Measurements from ENCODE around the gene ERP44.
"Not testable (repeated sequence)": the region's sequence is repeated elsewhere in the genome, so short reads cannot be mapped to it uniquely, and the experiment has no call there.

ERP44 gene

GRCh38 chr9:100064872-100065581 lies 33.8 kb downstream of the ERP44 start:
- no peak overlapping the region for H3K4me3 ChIP-seq (replicated peaks in 1 of 2; ENCODE audit: low read depth in 2 of 2, low read length in 2 of 2)
- no peak for TF ChIP-seq CTCF (IDR thresholded peaks at IDR 0.05; ENCODE audit: low read depth, low read length)
- DNase-seq (ENCODE audit: low read depth in 2 of 2) = peak; percentile 42 to 88

GRCh38 chr9:100063185-100063584 lies 35.6 kb downstream of the ERP44 start:
- TF ChIP-seq CTCF (IDR thresholded peaks at IDR 0.05; ENCODE audit: low read depth, low read length) = no peak
- peak in 1 of 2 donors; percentile 12 for DNase-seq (ENCODE audit: low read depth in 2 of 2)
- no peak overlapping the region for H3K4me3 ChIP-seq (replicated peaks in 1 of 2; ENCODE audit: low read depth in 2 of 2, low read length in 2 of 2)

DNA sequence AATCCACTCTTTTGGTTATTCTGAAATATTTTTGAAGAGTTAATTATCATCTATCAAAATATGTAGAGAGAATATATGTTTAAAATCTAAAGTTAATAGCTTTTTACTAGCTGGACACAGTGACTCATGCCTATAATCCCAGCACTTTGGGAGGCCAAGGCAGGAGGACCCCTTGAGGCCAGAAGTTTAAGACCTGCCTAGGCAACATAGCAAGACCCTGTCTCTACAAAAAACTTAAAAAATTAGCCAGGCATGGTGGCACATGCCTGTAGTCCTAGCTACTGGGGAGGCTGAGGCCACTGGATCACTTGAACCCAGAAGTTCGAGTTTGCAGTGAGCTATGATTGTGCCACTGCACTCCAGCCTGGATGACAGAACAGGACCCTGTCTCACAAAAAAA lies 36.1 kb downstream of the ERP44 start:
- not testable (repeated sequence) for DNase-seq (ENCODE audit: low read depth in 2 of 2); H3K4me3 ChIP-seq (replicated peaks in 1 of 2; ENCODE audit: low read depth in 2 of 2, low read length in 2 of 2)

GRCh38 chr9:100058699-100059579 lies 39.9 kb downstream of the ERP44 start:
- no peak overlapping the region for H3K4me3 ChIP-seq (replicated peaks in 1 of 2; ENCODE audit: low read depth in 2 of 2, low read length in 2 of 2)
- TF ChIP-seq CTCF (IDR thresholded peaks at IDR 0.05; ENCODE audit: low read depth, low read length) = no peak
- no peak for DNase-seq (ENCODE audit: low read depth in 2 of 2)

- H3K4me3 ChIP-seq (replicated peaks in 1 of 2; ENCODE audit: low read depth in 2 of 2, low read length in 2 of 2) = no peak overlapping the region
- DNase-seq (ENCODE audit: low read depth in 2 of 2) = no peak
- TF ChIP-seq CTCF (IDR thresholded peaks at IDR 0.05; ENCODE audit: low read depth, low read length) = no peak
Observed at GRCh38 chr9:100057624-100058023, 41.2 kb downstream of the ERP44 start.

- H3K4me3 ChIP-seq (replicated peaks in 1 of 2; ENCODE audit: low read depth in 2 of 2, low read length in 2 of 2) = no peak overlapping the region
- no peak for DNase-seq (ENCODE audit: low read depth in 2 of 2)
- no peak for TF ChIP-seq CTCF (IDR thresholded peaks at IDR 0.05; ENCODE audit: low read depth, low read length)
Observed at GRCh38 chr9:100056561-100056960, 42.2 kb downstream of the ERP44 start.

GRCh38 chr9:100052375-100052774 lies 46.4 kb downstream of the ERP44 start:
- H3K4me3 ChIP-seq (replicated peaks in 1 of 2; ENCODE audit: low read depth in 2 of 2, low read length in 2 of 2) = no peak overlapping the region
- TF ChIP-seq CTCF (IDR thresholded peaks at IDR 0.05; ENCODE audit: low read depth, low read length) = no peak
- no peak for DNase-seq (ENCODE audit: low read depth in 2 of 2)
